HUDEP-2 (cell line): ENCODE measurements around the gene PPP3CB.
A peak's percentile ranks its signal among the peaks of the same experiment; 100 is the strongest.

Source experiments
- DNase-seq, 76 experiments: peaks; one replicate each; lab custom pipeline; 2025; ENCODE audit not compliant: unreplicated experiment in 76 of 76; lab: John Stamatoyannopoulos, UW

Gene PPP3CB

GRCh38 chr10:73495884-73496674, at the start of gene PPP3CB:
PPP3CB (minus strand) TSS chr10:73496024; CDS start chr10:73495889, 135 bp downstream.
- peak in 75 of 76 experiments; percentile 43 to 96 (median 88) for DNase-seq

- DNase-seq, result no peak
Measured at GRCh38 chr10:73545357-73545756, 49.5 kb upstream of the PPP3CB start.

- no peak for DNase-seq
Measured at GRCh38 chr10:73537709-73538108, 41.9 kb upstream of the PPP3CB start.

GRCh38 chr10:73537288-73537687, 41.5 kb upstream of the PPP3CB start:
- DNase-seq, result peak in 1 of 76 experiments; percentile 14

- DNase-seq, result no peak
Measured at GRCh38 chr10:73534857-73535256, 39.0 kb upstream of the PPP3CB start.

- DNase-seq, result peak in 56 of 76 experiments; percentile 2 to 79 (median 54)
Measured at GRCh38 chr10:73529089-73529832, 33.4 kb upstream of the PPP3CB start.

- no peak for DNase-seq
Measured at GRCh38 chr10:73522263-73522662, 26.4 kb upstream of the PPP3CB start.

GRCh38 chr10:73519336-73519735, 23.5 kb upstream of the PPP3CB start:
- no peak for DNase-seq

GRCh38 chr10:73517166-73517888, 21.5 kb upstream of the PPP3CB start:
- peak in 1 of 76 experiments; percentile 7 for DNase-seq

- no peak for DNase-seq
Measured at GRCh38 chr10:73512207-73512743, 16.5 kb upstream of the PPP3CB start.

- DNase-seq, result no peak
Measured at GRCh38 chr10:73509695-73510094, 13.9 kb upstream of the PPP3CB start.

- no peak for DNase-seq
Measured at GRCh38 chr10:73506491-73506890, 10.7 kb upstream of the PPP3CB start.

- DNase-seq, result no peak
Measured at GRCh38 chr10:73506074-73506473, 10.2 kb upstream of the PPP3CB start.

GRCh38 chr10:73503037-73503436, 7.2 kb upstream of the PPP3CB start:
- no peak for DNase-seq

- DNase-seq, result no peak
Measured at GRCh38 chr10:73501651-73502050, 5.8 kb upstream of the PPP3CB start.

GRCh38 chr10:73497623-73498022, 1.8 kb upstream of the PPP3CB start:
- DNase-seq, result no peak

GRCh38 chr10:73495226-73495883, 469 bp downstream of the PPP3CB start:
- DNase-seq, result peak in 75 of 76 experiments; percentile 64 to 96 (median 89)

- no peak for DNase-seq
Measured at GRCh38 chr10:73494877-73495225, 973 bp downstream of the PPP3CB start.

GRCh38 chr10:73494213-73494612, 1.6 kb downstream of the PPP3CB start:
- no peak for DNase-seq

- no peak for DNase-seq
Measured at GRCh38 chr10:73493781-73494180, 2.0 kb downstream of the PPP3CB start.
